ENCODE data around the gene FIG4. TPM values are rescaled to one million over a fixed set of nuclear protein-coding genes. Genes with fewer than 3 reads are reported as not detected.

FIG4 gene
- total RNA-seq, 1 experiment from 2014 or later = 21.3 TPM

DNA sequence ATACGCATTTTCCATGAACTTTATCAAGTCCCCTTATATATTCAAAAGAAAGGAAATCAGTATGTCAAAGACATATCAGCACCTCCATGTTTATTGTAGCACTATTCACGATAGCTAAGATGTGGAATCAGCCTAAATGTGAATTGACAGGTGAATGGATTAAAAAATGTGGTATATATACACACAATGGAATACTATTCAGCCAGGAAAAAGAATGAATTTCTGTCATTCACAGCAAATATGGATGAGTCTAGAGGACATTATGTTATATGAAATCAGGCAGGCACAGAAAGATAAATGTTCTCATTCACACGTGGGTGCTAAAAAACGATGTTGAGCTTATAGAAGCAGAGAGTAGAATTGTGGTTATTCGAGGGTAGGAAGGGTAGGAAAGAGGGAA lies 5.3 kb downstream of the FIG4 start:
- POLR2A ChIA-PET = interaction anchor here (0.6 to 0.7 kb wide), 2 partner anchors 99 to 569 kb away, joined by 3 to 5 read pairs; no protein-coding TSS in a partner anchor
- TF ChIP-seq CREM (CRISPR knock-in tag; IDR thresholded peaks at IDR 0.05) (no peak), IRF1 (CRISPR knock-in tag; IDR thresholded peaks at IDR 0.05) (no peak), TEAD4 (CRISPR knock-in tag; IDR thresholded peaks at IDR 0.05) (no peak)
- TF ChIP-seq, protein P1, sequence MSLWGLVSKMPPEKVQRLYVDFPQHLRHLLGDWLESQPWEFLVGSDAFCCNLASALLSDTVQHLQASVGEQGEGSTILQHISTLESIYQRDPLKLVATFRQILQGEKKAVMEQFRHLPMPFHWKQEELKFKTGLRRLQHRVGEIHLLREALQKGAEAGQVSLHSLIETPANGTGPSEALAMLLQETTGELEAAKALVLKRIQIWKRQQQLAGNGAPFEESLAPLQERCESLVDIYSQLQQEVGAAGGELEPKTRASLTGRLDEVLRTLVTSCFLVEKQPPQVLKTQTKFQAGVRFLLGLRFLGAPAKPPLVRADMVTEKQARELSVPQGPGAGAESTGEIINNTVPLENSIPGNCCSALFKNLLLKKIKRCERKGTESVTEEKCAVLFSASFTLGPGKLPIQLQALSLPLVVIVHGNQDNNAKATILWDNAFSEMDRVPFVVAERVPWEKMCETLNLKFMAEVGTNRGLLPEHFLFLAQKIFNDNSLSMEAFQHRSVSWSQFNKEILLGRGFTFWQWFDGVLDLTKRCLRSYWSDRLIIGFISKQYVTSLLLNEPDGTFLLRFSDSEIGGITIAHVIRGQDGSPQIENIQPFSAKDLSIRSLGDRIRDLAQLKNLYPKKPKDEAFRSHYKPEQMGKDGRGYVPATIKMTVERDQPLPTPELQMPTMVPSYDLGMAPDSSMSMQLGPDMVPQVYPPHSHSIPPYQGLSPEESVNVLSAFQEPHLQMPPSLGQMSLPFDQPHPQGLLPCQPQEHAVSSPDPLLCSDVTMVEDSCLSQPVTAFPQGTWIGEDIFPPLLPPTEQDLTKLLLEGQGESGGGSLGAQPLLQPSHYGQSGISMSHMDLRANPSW (CRISPR knock-in tag; conservative IDR thresholded peaks at IDR 0.05; ENCODE audit: low read depth) = no peak
- TF ChIP-seq, protein P2, sequence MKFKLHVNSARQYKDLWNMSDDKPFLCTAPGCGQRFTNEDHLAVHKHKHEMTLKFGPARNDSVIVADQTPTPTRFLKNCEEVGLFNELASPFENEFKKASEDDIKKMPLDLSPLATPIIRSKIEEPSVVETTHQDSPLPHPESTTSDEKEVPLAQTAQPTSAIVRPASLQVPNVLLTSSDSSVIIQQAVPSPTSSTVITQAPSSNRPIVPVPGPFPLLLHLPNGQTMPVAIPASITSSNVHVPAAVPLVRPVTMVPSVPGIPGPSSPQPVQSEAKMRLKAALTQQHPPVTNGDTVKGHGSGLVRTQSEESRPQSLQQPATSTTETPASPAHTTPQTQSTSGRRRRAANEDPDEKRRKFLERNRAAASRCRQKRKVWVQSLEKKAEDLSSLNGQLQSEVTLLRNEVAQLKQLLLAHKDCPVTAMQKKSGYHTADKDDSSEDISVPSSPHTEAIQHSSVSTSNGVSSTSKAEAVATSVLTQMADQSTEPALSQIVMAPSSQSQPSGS (CRISPR knock-in tag; IDR thresholded peaks at IDR 0.05; ENCODE audit: borderline replicate concordance, low read depth) = no peak
- TF ChIP-seq, protein P3, sequence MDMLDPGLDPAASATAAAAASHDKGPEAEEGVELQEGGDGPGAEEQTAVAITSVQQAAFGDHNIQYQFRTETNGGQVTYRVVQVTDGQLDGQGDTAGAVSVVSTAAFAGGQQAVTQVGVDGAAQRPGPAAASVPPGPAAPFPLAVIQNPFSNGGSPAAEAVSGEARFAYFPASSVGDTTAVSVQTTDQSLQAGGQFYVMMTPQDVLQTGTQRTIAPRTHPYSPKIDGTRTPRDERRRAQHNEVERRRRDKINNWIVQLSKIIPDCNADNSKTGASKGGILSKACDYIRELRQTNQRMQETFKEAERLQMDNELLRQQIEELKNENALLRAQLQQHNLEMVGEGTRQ (CRISPR knock-in tag; IDR thresholded peaks at IDR 0.05) = no peak
- Mint-ChIP-seq H3K4me3 (no peak overlapping the region), H3K9me3 (peaks cover 9% of the 10 kb centered on the region), H3K4me1 (peaks cover 14% of the 10 kb centered on the region), H3K27me3 (ENCODE audit: low read depth) (no peaks in the 10 kb centered on the region), H3K36me3 (peaks cover 18% of the 10 kb centered on the region), H3K27ac (no peak overlapping the region)
- CTCF ChIA-PET = interaction anchor here (1.6 kb wide), 1 partner anchor 344 kb away, joined by 5 read pairs; no protein-coding TSS in a partner anchor
- DNase-seq (ENCODE audit: low spot score) = no peak
- ATAC-seq = no peak

DNA sequence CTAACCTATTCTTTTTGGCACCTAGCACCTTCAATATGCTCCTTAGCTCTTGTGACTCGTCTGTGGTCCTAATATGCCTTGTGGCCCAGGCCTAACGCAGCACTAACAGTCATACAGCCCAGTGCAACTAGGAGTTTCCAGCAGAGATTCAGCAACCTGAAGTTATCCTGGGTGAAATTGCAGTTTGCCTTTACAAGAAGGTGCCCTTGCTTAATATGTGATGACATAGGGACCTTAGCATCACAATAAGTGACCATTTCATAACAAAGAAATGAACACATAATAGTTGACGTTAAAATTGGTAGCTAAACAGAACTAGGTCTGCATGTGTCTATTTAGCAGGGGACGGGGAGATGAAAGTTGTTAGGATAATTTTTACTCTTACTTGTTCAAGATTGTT lies 10.1 kb downstream of the FIG4 start:
- Mint-ChIP-seq H3K4me3 (no peak overlapping the region), H3K4me1 (peaks cover 35% of the 10 kb centered on the region), H3K9me3 (peaks cover 4% of the 10 kb centered on the region), H3K27me3 (ENCODE audit: low read depth) (no peaks in the 10 kb centered on the region), H3K27ac (no peak overlapping the region), H3K36me3 (peaks cover 8% of the 10 kb centered on the region)
- ATAC-seq (no peak), DNase-seq (ENCODE audit: low spot score) (no peak)
- TF ChIP-seq ZMAT4 (CRISPR knock-in tag; IDR thresholded peaks at IDR 0.05) (no peak), HMGXB4 (CRISPR knock-in tag; IDR thresholded peaks at IDR 0.05) (no peak), MXD4 (CRISPR knock-in tag; IDR thresholded peaks at IDR 0.05; ENCODE audit: borderline replicate concordance) (no peak), ZNF219 (CRISPR knock-in tag; IDR thresholded peaks at IDR 0.05; ENCODE audit: borderline replicate concordance) (no peak), TCF7 (CRISPR knock-in tag; IDR thresholded peaks at IDR 0.05; ENCODE audit: low read depth) (no peak), ZNF532 (CRISPR knock-in tag; IDR thresholded peaks at IDR 0.05; ENCODE audit: borderline replicate concordance) (no peak), ZNF232 (CRISPR knock-in tag; IDR thresholded peaks at IDR 0.05) (no peak), ZNF263 (CRISPR knock-in tag; IDR thresholded peaks at IDR 0.05; ENCODE audit: low read depth) (no peak)
- ChIA-PET CTCF (interaction anchor here (1.0 to 2.3 kb wide), 5 partner anchors 10 to 339 kb away, joined by 3 to 17 read pairs (median 3); partner anchors contain the start of genes AK9 and FIG4), POLR2A (no interaction called here)

All from WTC11 (cell line).